HUDEP-2 (cell line): Measurements from ENCODE around the gene IGSF23.
"Not testable (repeated sequence)": the region's sequence is repeated elsewhere in the genome, so short reads cannot be mapped to it uniquely, and the experiment has no call there.

Source experiments
- DNase-seq, 76 experiments: peaks; one replicate each; lab custom pipeline; 2025; ENCODE audit not compliant: unreplicated experiment in 76 of 76; lab: John Stamatoyannopoulos, UW

IGSF23 gene

DNA sequence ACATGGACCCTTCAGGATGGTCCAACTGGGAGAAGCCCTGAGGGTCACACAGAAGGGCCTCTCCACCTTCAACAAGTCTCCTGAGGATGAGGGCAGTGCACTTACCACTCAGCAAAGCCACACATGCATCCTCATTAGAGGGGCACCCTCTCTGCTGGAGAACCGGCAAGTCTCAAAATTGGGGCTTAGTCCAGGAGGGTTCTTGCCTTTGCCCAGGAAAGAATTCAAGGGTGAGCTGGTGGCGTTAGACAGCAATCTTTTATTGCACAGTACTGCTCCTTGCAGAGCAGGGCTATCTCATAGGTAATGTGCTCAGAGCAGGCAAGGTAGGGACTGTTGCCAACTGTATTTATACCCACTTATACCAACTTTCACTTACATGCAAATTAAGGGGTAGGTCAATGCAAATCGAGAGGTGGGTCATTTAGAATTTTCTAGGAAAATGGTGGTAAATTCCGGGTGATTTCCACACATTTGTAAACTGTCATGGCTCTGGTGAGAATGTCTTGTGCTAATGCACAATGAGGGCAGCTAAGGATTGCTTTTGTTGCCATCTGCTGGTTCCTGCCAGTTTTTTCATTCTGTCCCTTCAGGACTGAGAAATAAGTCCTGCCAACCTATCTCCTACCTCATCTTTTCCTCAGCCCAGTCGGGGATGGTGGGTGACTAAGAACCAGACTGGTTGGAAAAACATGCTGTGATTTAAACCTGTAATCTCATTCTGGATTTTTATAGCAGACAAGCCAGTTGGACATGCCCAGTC, 27.8 kb upstream of the IGSF23 start:
- peak in 13 of 76 experiments; percentile 10 to 52 (median 27) for DNase-seq

DNA sequence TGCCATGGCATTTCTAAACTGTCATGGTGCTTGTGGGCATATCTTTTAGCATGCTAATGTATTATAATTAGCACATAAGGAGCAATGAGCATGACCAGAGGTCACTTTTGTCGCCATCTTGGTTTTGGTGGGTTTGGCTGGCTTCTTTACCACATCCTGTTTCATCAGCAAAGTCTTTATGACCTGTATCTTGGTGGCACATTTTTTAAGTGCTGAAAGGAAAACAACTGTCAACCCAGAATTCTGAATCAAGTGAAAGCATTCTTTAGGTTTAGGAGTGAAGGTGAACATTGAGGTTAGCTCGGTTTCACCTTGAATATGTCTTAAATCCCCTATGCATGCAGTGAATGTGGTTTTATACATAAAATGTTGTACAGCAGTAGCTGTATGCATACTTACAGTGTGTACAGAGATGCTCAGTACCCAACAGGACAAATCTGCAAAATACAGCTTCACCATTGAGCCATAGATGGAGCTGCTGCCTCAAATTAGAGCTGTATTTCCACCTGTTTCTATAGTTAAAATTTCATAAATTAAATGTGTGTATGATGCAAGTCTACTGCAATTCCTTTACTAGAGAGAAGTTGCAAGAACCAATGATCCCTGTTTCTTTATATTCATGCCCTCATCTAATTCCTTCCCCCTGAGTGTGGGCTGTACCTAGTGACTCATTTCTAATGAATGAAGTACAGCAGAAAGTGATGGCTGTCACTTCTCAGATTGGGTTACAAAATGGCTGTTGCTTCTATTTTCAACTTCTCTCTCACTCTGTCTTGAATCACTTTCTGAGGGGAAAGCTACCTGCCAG, 25.2 kb upstream of the IGSF23 start:
- peak in 1 of 76 experiments; percentile 25 for DNase-seq

DNA sequence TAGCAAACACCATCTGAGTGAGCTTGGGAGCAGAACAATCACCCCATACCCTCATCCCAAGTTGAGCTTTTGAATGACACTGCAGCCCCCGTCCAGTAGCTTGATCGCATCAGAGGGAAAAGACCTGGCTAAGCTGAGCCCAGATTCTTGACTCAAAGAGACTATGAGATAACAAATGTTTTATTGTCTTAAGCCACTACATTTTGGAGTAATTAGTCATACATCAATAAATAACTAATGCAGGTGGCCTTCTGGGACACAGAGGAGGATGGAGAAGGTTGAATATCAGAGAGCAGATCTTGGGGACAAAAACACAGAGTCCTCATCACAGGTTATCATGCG, 24.6 kb upstream of the IGSF23 start:
- no peak for DNase-seq

DNA sequence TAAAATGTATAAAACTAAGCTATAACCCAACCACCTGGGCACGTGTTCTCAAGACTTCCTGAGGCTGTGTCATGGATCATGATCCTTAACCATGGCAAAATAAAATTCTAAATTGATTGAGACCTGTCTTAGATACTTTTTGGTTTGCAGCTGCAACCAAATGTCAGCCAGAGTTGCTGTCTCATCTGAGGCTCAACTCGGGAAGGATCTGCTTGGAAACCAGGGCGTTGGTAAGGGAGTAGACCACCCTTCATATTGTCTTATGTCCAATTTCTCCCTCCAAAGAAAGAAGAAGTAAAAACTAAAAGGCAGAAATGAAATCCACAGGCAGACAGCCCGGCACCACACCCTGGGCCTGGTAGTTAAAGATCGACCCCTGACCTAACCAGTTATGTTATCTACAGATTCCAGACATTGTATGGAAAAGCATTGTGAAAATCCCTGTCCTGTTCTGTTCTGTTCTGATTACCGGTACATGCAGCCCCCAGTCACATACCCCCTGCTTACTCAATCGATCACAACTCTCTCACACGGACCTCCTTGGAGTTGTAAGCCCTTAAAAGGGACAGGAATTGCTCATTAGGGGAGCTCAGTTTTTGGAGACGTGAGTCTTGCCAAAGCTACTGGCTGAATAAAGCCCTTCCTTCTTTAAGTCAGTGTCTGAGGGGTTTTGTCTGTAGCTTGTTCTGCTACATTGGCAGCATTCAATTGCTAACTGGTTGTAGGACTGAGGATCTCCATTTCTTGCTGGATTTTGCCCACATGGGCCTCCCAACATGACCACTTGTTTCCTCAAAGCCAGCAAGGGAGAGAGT, 22.9 kb upstream of the IGSF23 start:
- DNase-seq: peak in 3 of 76 experiments; percentile 10 to 35 (median 19)

DNA sequence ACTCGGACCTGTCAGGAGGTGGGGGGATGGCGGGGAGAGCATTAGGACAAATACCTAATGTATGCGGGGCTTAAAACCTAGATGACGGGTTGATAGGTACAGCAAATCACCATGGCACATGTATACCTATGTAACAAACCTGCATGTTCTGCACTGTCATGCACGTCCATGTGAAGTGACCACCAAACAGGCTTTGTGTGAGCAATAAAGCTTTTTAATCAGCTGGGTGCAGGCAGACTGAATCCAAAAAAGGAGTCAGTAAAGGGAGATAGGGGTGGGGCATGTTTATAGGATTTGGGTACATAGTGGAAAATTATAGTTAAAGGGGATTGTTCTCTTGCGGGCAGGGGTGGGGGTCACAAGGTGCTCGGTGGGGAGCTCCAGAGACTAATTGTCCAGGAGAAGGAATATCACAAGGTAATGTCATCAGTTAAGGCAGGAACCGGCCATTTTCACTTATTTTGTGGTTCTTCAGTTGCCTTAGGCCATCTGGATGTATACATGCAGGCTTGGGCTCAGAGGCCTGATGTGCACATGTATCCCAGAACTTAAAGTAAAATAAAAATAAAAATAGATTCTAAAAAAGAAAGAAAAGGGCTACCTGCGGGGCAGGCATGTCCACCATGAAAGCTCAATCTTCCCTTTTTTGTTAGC, 21.9 kb upstream of the IGSF23 start:
- not testable (repeated sequence) for DNase-seq

DNA sequence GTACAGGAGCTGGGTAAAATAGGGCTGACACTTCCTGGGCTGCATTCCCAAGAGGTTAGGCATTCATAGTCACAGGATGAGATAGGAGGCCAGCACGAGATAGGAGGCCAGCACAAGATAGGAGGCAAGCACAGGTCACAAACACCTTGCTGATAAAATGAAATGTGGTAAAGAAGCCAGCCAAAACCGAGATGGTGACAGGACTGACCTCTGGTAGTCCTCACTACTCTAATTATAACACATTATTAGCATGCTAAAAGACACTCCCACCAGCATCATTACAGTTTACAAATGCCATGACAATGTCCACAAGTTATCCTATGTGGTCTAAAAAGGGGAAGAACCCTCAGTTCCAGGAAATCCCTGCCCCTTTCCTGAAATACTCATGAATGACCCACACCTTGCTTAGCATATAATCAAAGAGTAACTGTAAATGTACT, 20.9 kb upstream of the IGSF23 start:
- no peak for DNase-seq

DNA sequence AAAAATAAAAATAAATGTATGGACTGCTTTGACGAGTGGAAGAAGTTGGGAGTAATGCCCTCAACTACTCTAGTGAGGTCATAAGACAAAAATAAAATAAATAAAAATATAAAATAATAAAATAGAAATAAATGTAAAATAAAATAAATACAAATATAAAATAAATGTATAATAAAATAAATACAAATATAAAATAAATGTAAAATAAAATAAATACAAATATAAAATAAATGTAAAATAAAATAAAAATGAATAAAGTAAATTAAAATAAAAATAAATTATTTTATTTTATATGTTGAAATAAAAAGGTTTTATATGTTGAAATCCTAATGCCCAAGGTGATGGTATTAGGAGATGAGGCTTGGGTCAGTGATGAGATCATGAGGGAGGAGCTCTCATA, 20.1 kb upstream of the IGSF23 start:
- DNase-seq: no peak

DNA sequence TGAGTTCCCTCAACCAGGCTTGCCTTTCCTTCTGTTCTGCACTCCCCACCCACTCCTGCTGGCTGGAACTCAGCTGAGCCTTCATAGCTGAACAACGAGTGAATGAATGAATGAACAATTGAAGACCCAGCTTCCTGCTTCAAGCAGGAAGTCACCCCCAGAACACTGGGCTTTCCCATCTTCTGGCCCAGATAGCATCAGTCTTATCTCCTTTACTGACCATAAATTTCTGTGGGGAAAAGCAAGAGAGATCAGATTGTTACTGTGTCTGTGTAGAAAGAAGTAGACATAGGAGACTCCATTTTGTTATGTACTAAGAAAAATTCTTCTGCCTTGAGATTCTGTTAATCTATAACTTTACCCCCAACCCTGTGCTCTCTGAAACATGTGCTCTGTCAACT, 19.5 kb upstream of the IGSF23 start:
- DNase-seq: not testable (repeated sequence)

DNA sequence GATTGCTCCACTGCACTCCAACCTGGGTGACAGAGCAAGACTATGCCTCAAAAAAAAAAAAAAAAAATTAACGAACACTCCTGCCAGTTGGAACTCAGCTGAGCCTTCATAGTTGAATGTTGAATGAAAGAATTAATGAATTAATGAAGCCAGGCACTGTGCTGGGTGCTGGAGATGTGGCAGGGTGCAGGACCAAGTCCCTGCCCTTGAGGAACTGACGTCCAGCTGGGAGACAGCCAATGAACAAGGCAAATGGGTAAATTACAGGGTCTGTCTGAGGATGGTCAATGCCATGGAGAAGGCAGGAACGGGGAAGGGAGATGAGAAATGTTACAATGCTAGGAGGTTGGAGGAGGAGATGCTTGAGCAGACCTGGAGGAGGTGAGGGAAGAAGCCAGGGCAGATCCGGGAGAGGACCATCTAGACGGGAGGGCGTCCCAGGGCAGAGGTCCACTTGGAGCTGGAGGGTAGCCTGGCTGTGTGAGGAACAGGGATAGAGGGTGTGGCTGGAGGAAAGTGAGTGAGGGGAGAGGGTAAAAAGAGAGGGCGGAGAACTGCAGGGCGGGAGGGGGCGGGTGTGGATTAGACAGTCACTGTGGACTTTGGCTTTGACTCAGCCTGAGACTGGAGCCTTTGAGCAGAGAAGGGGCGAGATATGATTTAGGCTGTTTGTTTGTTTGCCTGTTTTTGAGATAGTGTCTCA, 16.8 kb upstream of the IGSF23 start:
- no peak for DNase-seq

DNA sequence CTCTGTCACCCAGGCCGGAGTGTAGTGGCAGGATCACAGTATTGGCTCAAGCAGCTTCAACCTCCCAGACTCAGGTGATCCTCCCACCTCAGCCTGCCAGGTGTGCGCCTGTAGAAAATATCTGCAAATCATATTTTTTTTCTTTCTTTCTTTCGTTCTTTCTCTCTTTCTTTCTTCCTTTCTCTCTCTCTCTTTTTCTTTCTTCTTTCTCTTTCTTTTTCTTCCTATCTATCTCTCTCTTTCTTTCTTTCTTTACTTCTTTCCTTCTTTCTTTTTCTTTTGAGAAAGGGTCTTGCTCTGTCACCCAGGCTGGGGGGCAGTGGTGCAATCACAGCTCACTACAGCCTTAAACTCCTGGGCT, 16.3 kb upstream of the IGSF23 start:
- no peak for DNase-seq

DNA sequence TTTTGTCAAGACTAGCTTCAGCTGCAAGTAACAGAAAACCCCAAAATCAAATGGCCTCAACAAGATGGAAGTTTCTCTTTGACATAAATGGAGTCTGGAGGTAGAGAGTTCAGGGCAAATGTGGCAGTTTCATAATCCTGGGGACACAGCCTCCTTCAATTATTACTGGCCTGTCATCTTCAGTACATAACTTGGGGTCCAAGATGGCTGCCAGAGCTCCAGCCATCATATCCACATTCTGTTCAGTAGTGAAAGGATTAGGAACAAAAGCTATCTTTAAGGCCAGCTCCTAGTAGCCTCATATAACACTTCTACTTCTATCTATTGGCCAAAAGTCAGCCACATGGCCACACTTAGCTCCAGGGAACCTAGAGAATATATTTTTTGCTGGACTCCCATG, 15.0 kb upstream of the IGSF23 start:
- DNase-seq: no peak

DNA sequence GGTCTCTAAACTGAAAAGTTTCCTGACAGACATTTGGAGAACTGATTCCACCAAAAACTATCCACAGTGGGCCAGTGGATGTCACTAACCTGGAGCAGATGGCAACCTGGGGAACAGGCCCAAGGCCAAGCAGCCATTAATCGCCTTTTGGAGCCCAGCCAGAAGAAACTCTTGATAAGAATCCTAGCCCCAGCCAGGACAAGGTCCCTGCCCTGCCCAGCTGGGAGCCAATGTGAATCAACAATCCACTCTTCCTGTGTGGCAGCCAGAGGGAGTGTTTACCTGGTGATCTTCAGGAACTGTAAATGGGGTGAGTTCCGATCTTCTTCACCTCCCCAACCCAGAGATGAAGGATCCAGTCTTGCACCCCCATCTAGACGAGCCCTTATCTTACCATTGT, 14.5 kb upstream of the IGSF23 start:
- DNase-seq: peak in 2 of 76 experiments; percentile 8 to 17

DNA sequence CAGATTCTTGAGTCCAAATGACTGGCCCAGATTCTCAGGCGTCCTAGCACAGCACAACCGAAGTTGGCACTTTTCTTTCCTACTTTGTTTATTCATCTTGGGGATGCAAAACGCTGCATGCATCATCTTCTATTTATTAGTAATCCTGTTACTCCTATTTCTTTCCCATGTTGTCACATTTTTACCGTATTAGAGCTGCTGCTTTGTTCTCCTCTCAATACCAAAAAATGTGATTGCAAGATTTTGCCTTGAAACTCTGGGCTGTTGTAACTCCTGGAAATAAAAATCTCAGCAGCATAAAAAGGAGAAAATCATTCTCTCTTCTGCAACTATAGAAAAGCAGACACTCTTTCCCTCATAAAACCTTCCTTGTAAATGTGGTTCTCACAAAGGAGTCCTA, 12.9 kb upstream of the IGSF23 start:
- no peak for DNase-seq

DNA sequence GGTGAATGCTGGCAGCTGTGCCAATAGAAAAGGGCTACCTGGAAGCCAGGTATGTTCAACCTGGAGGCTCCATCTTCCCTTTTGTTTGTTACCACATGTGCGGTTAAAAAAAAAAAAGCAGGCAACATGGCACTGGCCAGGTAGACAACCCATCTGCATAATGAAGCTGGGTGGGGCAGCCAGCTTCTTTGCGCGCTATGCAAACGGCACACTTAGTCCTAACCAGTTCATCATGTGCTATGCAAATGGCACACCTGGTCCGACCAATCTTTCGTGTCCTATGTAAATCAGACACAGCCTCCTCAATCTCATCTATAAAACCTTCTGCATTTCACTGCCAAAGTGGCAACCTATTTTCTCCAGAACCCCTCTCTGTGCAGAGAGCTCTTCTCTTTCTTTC, 11.3 kb upstream of the IGSF23 start:
- DNase-seq: no peak

DNA sequence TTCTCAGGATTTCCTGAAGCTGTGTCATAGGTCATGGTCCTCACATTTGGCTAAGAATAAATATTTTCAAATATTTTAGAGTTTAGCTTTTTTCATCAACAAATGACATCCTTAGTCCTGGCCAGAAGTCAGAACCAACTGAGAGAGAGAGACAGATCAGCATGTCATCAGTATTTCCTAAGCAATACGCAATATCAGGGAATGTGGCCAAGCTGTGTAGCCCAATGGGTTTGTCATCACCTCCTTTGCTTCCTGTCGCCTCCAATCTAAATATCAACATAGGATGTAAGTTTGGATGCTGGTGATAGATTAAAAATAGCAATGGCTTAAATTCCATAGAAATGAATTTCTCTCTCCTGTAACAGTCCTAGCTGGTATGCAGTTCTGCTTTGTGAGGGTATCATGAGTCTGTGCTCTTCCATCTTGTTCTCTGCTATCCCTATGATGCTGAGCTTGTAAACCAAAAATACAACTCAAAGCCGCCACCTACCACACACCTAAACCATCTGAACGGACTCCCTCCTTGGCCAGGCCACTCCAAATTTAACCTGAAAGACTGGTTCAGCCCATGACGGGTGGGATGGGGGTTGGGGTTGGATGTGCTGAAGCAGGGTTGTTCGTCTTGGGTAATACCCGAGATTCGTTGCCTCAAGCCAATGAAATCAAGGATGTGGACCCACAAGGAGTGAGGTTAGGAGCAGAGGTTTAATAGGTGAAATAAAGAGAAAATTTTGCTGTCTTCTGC, 10.0 kb upstream of the IGSF23 start:
- no peak for DNase-seq

DNA sequence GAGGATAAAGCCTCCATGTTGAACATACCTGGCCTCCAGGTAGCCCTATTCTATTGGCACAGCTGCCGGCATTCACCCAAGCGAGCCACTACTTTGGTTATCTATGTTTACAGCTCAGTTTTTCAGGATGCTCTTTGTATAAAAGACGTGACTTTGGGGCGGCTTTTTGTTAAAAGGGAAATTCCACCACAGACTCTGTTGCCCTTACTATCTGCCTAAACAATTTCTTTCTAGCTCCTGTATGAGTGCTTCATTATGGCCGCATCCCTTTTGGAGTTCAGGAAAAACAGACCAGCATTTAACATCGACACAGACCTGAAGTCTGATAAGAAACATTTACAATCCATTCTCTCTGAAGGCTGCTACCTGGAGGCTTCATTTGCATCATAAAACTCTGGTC, 9.1 kb upstream of the IGSF23 start:
- DNase-seq: no peak

DNA sequence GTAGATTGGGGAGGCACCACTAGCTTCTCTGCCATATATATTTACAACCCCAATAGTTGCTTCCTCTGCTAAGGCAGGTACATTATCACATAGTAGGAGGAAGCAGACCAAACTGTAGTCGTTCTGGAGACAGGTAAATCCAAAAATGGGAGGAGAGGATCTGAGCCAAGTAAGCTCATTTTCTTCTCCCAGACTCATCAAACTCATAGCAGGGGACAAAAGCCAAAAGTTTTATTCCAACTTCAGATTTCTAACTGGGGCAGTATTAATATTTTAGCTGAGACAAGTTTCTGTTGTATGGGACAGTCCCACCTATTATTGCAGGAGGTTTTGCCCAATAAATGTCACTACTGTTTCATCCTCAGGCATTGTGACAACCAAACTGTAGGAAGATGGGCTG, 7.8 kb upstream of the IGSF23 start:
- no peak for DNase-seq

DNA sequence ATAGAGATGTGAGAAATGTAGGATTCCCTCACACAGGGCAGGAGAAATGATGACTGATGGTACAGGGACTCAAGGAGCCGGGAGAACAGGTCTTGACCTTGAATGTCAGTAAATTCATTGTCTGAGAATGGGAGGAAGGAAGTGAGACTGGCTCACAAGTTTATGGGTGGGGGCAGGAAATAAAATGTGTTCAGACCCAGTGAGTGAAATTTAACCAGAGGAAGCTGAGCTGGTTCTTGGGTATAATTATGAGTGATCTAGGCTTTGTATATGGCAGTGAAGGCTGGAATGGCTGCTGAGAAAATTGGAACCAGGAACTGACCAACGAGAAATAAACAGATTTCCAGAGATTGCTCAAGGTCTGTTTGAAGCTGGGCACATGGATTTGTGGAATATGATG, 6.3 kb upstream of the IGSF23 start:
- DNase-seq: no peak

DNA sequence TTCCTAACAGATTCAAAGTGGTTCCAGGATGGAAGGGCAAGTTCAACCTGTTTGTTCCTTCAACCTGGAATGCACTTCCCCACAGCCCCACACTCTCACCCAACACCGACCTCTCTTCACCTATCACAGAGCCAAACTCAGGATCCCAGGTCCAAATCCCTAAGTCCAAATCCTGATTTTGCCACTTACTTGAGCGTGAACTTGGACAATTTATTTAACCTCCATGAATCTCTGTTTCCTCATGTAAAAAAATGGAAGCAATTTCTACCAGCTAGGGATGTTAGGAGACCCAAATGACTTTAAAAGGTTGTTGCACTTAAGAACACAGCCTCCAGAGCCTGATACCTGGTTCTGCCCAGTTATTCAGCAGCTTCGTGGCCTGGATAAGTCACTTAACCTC, 5.4 kb upstream of the IGSF23 start:
- no peak for DNase-seq

DNA sequence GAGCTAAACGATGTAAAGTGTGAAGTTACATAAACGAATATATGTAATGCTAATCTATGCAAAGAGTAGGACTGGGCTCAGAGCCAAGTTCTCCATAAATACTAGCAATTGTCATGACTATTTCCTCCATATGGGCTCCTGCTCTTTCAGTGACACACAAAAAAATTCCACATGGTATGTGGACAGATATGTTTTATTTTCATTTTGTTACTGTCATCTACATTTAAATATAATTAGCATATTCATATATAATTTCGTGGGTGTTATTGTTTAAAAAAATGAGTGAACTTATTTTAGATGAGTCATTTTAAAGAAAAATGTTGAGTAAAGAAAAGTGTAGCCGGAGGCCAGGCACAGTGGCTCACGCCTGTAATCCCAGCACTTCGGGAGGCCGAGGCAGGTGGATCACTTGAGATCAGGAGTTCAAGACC, 5.0 kb upstream of the IGSF23 start:
- DNase-seq: no peak
